Stimulated activated CD8-positive, alpha-beta memory T cell treated with anti-CD3 and anti-CD28 coated beads, Interleukin-12 subunit alpha, Interleukin-12 subunit beta, amount 100 ng/mL, for 24 hours (primary cell): ENCODE measurements around the gene PYCR2.
"Not testable (repeated sequence)": the region's sequence is repeated elsewhere in the genome, so short reads cannot be mapped to it uniquely, and the experiment has no call there.

Source experiments
- DNase-seq: peaks from one replicate; pipeline ENCODE4 v3.0.0-alpha.2; 2020; ENCODE audit errors: extremely low read depth

The PYCR2 gene

GRCh38 chr1:225890346-225891228, 33.5 kb downstream of the PYCR2 start:
- no peak for DNase-seq

- no peak for DNase-seq
These were observed 34.3 kb downstream of the PYCR2 start for GRCh38 chr1:225889743-225890142.

GRCh38 chr1:225888898-225889601, 35.0 kb downstream of the PYCR2 start, which contains the start of gene LEFTY1:
TSS of gene LEFTY1 (minus strand) at chr1:225889146. CDS start at chr1:225889066, 80 bp downstream.
- no peak for DNase-seq

GRCh38 chr1:225888289-225888897, 35.7 kb downstream of the PYCR2 start:
- no peak for DNase-seq

GRCh38 chr1:225887554-225888288, 36.3 kb downstream of the PYCR2 start:
- not testable (repeated sequence) for DNase-seq

- no peak for DNase-seq
These were observed 37.1 kb downstream of the PYCR2 start for GRCh38 chr1:225887030-225887314.

GRCh38 chr1:225886159-225887029, 37.7 kb downstream of the PYCR2 start:
- no peak for DNase-seq

GRCh38 chr1:225885336-225885735, 38.7 kb downstream of the PYCR2 start:
- no peak for DNase-seq

- DNase-seq = no peak
These were observed 40.3 kb downstream of the PYCR2 start for GRCh38 chr1:225883616-225884265.

GRCh38 chr1:225882694-225883615, 41.1 kb downstream of the PYCR2 start:
- DNase-seq = no peak

- DNase-seq = peak; percentile 72
These were observed 41.9 kb downstream of the PYCR2 start, which contains the start of gene TMEM63A for GRCh38 chr1:225881959-225882693. TSS of gene TMEM63A (minus strand) at chr1:225882380. CDS start at chr1:225877580, 4,800 bp downstream.

GRCh38 chr1:225881081-225881958, 42.7 kb downstream of the PYCR2 start:
- no peak for DNase-seq

- DNase-seq = no peak
These were observed 43.4 kb downstream of the PYCR2 start for GRCh38 chr1:225880636-225881035.

- no peak for DNase-seq
These were observed 43.8 kb downstream of the PYCR2 start for GRCh38 chr1:225880222-225880588.

- DNase-seq = no peak
These were observed 44.4 kb downstream of the PYCR2 start for GRCh38 chr1:225879521-225880221.

GRCh38 chr1:225878282-225878681, 45.8 kb downstream of the PYCR2 start:
- DNase-seq = no peak

GRCh38 chr1:225877580-225877979, 46.5 kb downstream of the PYCR2 start:
- DNase-seq = no peak
